HepG2 (cell line): ENCODE data around the gene TFEB. TPM values are rescaled to one million over a fixed set of nuclear protein-coding genes. Genes with fewer than 3 reads are reported as not detected.

Experiments
- ATAC-seq: fragments of 200-7000 bp; cut with Tn5 transposase; 3 replicates; pipeline ENCODE4 v1.9.1; 2020; ENCODE audit warnings: mild to moderate bottlenecking, moderate library complexity
- BruUV-seq: library from RNA; stranded (reverse); fragments of 400-500 nt; replicated peaks from 2 replicates; lab custom pipeline; 2021; lab: Mats Ljungman, UMichigan
- CTCF ChIA-PET: fragments of 300-600 bp; formaldehyde crosslinking; extraction: SDS; loops from one replicate; lab custom pipeline; 2021; ENCODE audit warnings: low total read pairs, inconsistent platforms, low intra/inter-chr PET ratio; lab: Yijun Ruan, JAX
- POLR2A ChIA-PET: fragments of 350-600 bp; sonication (Branson Sonifier 250); formaldehyde crosslinking; loops from one replicate; lab custom pipeline; 2020; ENCODE audit warnings: antibody characterized with exemption, inconsistent platforms; lab: Yijun Ruan, JAX
- DNase-seq: peaks from one replicate; pipeline ENCODE4 v3.0.0-alpha.2; 2015; ENCODE audit warnings: low spot score
- FAIRE-seq: peaks from 3 replicates; lab custom pipeline; 2011; peaks lifted over from hg19 to GRCh38; lab: Jason Lieb, UNC
- H2AFZ ChIP-seq: one replicate; pipeline ENCODE4 v1.6.1; 2011; ENCODE audit warnings: low read length, inconsistent platforms
- H3K27ac ChIP-seq: fragments of 300-600 bp; 3 replicates; pipeline ENCODE4 v1.8.0; 2011; ENCODE audit warnings: mixed run types, mild to moderate bottlenecking, mixed read lengths, low read length, inconsistent platforms; ENCODE audit not compliant: insufficient read depth; ENCODE audit errors: extremely low read length
- H3K27me3 ChIP-seq, 2 experiments: fragments of 200-600 bp in 1 of 2; 2 replicates in 1 of 2; 3 replicates in 1 of 2; pipeline versions ENCODE4 v1.6.0 to v1.8.0; 2011; ENCODE audit warnings: low read length in 2 of 2, mild to moderate bottlenecking in 2 of 2, moderate library complexity in 2 of 2, inconsistent platforms in 1 of 2; ENCODE audit not compliant: insufficient read depth in 2 of 2, control insufficient read depth in 1 of 2
- H3K36me3 ChIP-seq, 2 experiments: fragments of 200-600 bp in 1 of 2; replicated peaks in 1 of 2; 2 replicates in 1 of 2; 3 replicates in 1 of 2; pipeline versions ENCODE4 v1.5.1 to v1.8.0; 2011; ENCODE audit warnings: low read length in 2 of 2, inconsistent platforms in 1 of 2; ENCODE audit not compliant: insufficient read depth in 2 of 2, control insufficient read depth in 1 of 2
- H3K4me1 ChIP-seq: 2 replicates; pipeline ENCODE4 v1.5.1; 2012; ENCODE audit warnings: low read length, inconsistent platforms; ENCODE audit not compliant: insufficient read depth
- H3K4me2 ChIP-seq: 2 replicates; pipeline ENCODE4 v1.6.0; 2011; ENCODE audit warnings: low read depth, low read length, inconsistent platforms
- H3K4me3 ChIP-seq, 3 experiments: fragments of 200-600 bp in 1 of 3; sonication (generic), shearing (Covaris generic) in 1 of 3; replicated peaks in 1 of 3; 2 replicates each; pipeline ENCODE4 v1.5.1; 2011 to 2016; ENCODE audit warnings: low read length in 3 of 3, inconsistent platforms in 2 of 3, low read depth in 2 of 3, mild to moderate bottlenecking in 2 of 3, control low read depth in 1 of 3, mixed read lengths in 1 of 3; ENCODE audit not compliant: insufficient read depth in 1 of 3
- H3K79me2 ChIP-seq: one replicate; pipeline ENCODE4 v1.6.1; 2011; ENCODE audit warnings: low read length, inconsistent platforms; ENCODE audit not compliant: insufficient read depth
- H3K9ac ChIP-seq: 2 replicates; pipeline ENCODE4 v1.6.0; 2011; ENCODE audit warnings: mild to moderate bottlenecking, low read depth, low read length, inconsistent platforms; ENCODE audit not compliant: insufficient read depth
- H3K9me3 ChIP-seq: 2 replicates; pipeline ENCODE4 v1.5.1; 2012; ENCODE audit warnings: mild to moderate bottlenecking, low read length
- H4K20me1 ChIP-seq: 2 replicates; pipeline ENCODE4 v1.6.0; 2011; ENCODE audit warnings: inconsistent platforms, mild to moderate bottlenecking, low read length, moderate library complexity; ENCODE audit not compliant: insufficient read depth
- BRD4 ChIP-seq: sonication (generic); formaldehyde crosslinking; IDR thresholded peaks from 2 replicates; pipeline ENCODE4 v1.4.0; 2020; ENCODE audit warnings: missing genetic modification reagents
- CEBPB ChIP-seq: IDR thresholded peaks from 2 replicates; pipeline ENCODE4 v1.6.1; 2011; ENCODE audit warnings: low read depth, low read length, improper control_type of control experiment, borderline replicate concordance
- GABPB1 ChIP-seq: IDR thresholded peaks from 2 replicates; pipeline ENCODE4 v1.6.1; 2016; ENCODE audit warnings: mild to moderate bottlenecking, missing genetic modification reagents, moderate library complexity, missing compliant biosample characterization
- KLF12 ChIP-seq: sonication (generic); formaldehyde crosslinking; IDR thresholded peaks from 2 replicates; pipeline ENCODE4 v1.4.0; 2020; ENCODE audit warnings: missing genetic modification reagents, borderline replicate concordance
- PCBP2 ChIP-seq: fragments of 200-400 bp; formaldehyde crosslinking; optimal IDR thresholded peaks from 2 replicates; pipeline ENCODE3; 2018; ENCODE audit warnings: low read length, low read depth; ENCODE audit not compliant: poor library complexity, severe bottlenecking
- TSC22D2 ChIP-seq: sonication (generic); formaldehyde crosslinking; IDR thresholded peaks from 2 replicates; pipeline ENCODE4 v1.5.1; 2020; ENCODE audit warnings: missing genetic modification reagents, mild to moderate bottlenecking, borderline replicate concordance
- ZBTB3 ChIP-seq: sonication (generic); formaldehyde crosslinking; IDR thresholded peaks from 2 replicates; pipeline ENCODE4 v1.4.0; 2020; ENCODE audit warnings: low read depth, mild to moderate bottlenecking, moderate library complexity, missing genetic modification reagents, borderline replicate concordance
- ZNF383 ChIP-seq: sonication (generic); formaldehyde crosslinking; IDR thresholded peaks from 2 replicates; pipeline ENCODE4 v1.4.0; 2020; ENCODE audit warnings: missing genetic modification reagents, mild to moderate bottlenecking, borderline replicate concordance
- ZNF547 ChIP-seq: sonication (generic); formaldehyde crosslinking; IDR thresholded peaks from 2 replicates; pipeline ENCODE4 v1.5.1; 2020; ENCODE audit warnings: mild to moderate bottlenecking, missing genetic modification reagents
- WGBS: methylation state at CpG from one replicate; pipeline ENCODE4 v1.1.6; 2017; ENCODE audit warnings: low lambda C conversion rate; 5-methylcytosine and 5-hydroxymethylcytosine counted together
- in situ Hi-C: cut with HindIII; loops from 2 replicates; pipeline ENCODE4 v1.10.0; 2017; ENCODE audit warnings: low pct_unique_long_range_greater_than_20kb; ENCODE audit not compliant: extremely low pct_ligation_motif_present
- intact Hi-C: fragments of 100-400 bp; cut with micrococcal nuclease; formaldehyde crosslinking; loops from one replicate; pipeline ENCODE4 v1.10.0; 2022; ENCODE audit not compliant: unreplicated experiment
- polyA plus RNA-seq, 8 experiments: library from polyadenylated mRNA; depleted of rRNA in 3 of 8; stranded (reverse) in 7 of 8; unstranded in 1 of 8; fragments of >200 nt; fragmentation: Illumina TruSeq in 4 of 8; extraction: Trizol in 4 of 8; gene quantifications; 2 replicates each; pipeline versions ENCODE4 v1.2.1 to v1.2.3, GENCODE V29; 2011 to 2016; ENCODE audit warnings: low read depth in 4 of 8, missing spikeins in 1 of 8, mixed read lengths in 1 of 8; ENCODE audit not compliant: insufficient read depth in 1 of 8
- total RNA-seq, 5 experiments: library from RNA; depleted of rRNA; stranded (reverse); fragments of >200 nt; fragmentation: Illumina TruSeq; extraction: Trizol; gene quantifications; 2 replicates each; pipeline ENCODE4 v1.2.3, GENCODE V29; 2016; ENCODE audit warnings: low read depth in 1 of 5
- TF ChIP-seq, protein P1 (sequence below): IDR thresholded peaks from 2 replicates; pipeline ENCODE4 v1.6.1; 2016; ENCODE audit warnings: mild to moderate bottlenecking, missing biosample characterization, missing genetic modification reagents
- TF ChIP-seq, protein P2 (sequence below): sonication (generic); formaldehyde crosslinking; IDR thresholded peaks from 2 replicates; pipeline ENCODE4 v1.8.1; 2023; ENCODE audit warnings: mild to moderate bottlenecking, inconsistent platforms, moderate library complexity, missing genetic modification reagents, borderline replicate concordance
- TF ChIP-seq, protein P3 (sequence below): sonication (generic); formaldehyde crosslinking; IDR thresholded peaks from 2 replicates; pipeline ENCODE4 v1.4.0; 2020; ENCODE audit warnings: missing genetic modification reagents, borderline replicate concordance

TFEB gene
- total and polyA plus RNA-seq, 2 of the 13 experiments (the other 11 are each of a cell fraction or from before 2014, with no cell fraction given) = 13.3 to 18.7 TPM

DNA sequence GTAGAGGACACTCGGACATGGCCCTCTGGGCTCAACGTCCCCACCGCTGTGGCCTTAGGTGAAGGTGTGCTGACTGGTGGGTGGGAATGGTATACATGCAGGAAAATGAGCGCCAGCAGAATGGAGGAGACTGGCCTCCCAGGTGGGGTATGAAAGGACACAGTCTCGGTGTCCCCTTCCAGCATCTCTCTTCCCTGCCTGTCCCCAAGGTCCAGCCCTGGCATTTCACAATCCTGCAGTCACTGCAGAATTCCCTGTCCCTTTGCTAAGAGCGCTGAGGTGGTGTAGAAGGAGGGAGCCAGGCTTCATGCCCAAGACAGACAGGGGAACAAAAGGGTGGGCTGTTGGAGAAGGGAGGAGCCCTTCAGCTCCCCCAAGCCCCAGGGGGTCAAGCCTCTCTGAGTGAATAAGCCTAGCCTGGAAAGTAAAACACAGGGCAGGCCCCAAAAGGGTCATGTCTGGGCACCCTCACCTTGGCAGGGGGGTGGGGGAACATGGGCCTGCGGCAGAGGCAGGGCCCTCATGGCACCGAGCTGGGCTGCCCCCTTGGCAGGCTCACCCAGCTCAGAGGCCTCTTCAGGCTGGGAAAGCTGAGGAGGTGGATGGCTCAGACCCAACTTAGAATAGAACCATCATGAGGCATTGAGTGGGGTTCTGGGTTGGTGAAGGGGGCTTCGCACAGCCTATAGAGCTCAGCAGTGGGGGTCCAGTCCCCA lies 23.9 kb downstream of the TFEB start:
- no TSS peak for BruUV-seq
- intact Hi-C loops = no loop called here
- DNase-seq = no peak
- H3K9me3 ChIP-seq = no peaks in the 10 kb centered on the region
- no peaks in the 10 kb centered on the region for H3K79me2 ChIP-seq
- POLR2A ChIA-PET = no interaction called here
- no peak overlapping the region for H2AFZ ChIP-seq
- H3K9ac ChIP-seq = no peak overlapping the region
- H4K20me1 ChIP-seq = no peaks in the 10 kb centered on the region; the same call in 1 of the 2 replicates
- TF ChIP-seq CEBPB (peak; percentile 11; the same call in 1 of the 2 replicates), ZBTB3 (CRISPR knock-in tag) (no peak), TSC22D2 (CRISPR knock-in tag) (no peak), KLF12 (CRISPR knock-in tag) (no peak)
- TF ChIP-seq, all 625 proteins: peak for 1
- CTCF ChIA-PET = interaction anchor here (2.4 kb wide), 1 partner anchor 64 kb away, joined by 7 read pairs; no protein-coding TSS in a partner anchor
- in situ Hi-C loops = loop anchor here (10.0 kb wide), 1 partner anchor 333 kb away; no protein-coding TSS in a partner anchor
- H3K36me3 ChIP-seq = no peaks in the 10 kb centered on the region
- H3K27me3 ChIP-seq = no peaks in the 10 kb centered on the region
- ATAC-seq (no peak), FAIRE-seq (no peak)
- 90% methylated on average over 8 of the region's 9 CpGs for WGBS
- H3K27ac ChIP-seq = no peak overlapping the region
- no peak overlapping the region for H3K4me3 ChIP-seq
- no peak overlapping the region for H3K4me2 ChIP-seq
- H3K4me1 ChIP-seq = peaks cover 14% of the 10 kb centered on the region

DNA sequence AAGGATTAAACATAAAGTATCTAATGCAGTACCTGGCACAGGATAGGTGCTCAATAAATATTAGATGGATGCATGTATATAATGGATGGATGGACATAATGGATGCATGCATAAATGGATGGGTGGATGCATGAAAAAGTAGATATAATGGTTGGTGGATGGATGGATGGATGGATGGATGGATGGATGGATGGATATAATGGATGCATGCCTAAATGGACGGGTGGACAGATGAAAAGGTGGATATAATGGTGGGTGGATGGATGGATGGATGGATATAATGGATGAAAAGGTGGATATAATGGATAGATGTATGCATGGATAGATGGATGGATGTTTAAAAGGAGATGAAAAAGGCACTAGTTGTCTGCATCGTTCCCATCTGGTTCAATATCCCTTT lies 26.0 kb downstream of the TFEB start:
- Histone ChIP-seq H4K20me1 (no peaks in the 10 kb centered on the region; the same call in 1 of the 2 replicates), H3K4me1 (peaks cover 25% of the 10 kb centered on the region), H3K27me3 (no peaks in the 10 kb centered on the region), H2AFZ (no peak overlapping the region), H3K27ac (no peak overlapping the region), H3K9ac (no peak overlapping the region), H3K9me3 (no peaks in the 10 kb centered on the region), H3K79me2 (no peaks in the 10 kb centered on the region), H3K4me2 (no peak overlapping the region), H3K4me3 (no peak overlapping the region), H3K36me3 (no peaks in the 10 kb centered on the region)
- CTCF ChIA-PET = interaction anchor here (2.4 kb wide), 1 partner anchor 67 kb away, joined by 7 read pairs; no protein-coding TSS in a partner anchor
- intact Hi-C loops (no loop called here), in situ Hi-C loops (no loop called here)
- BruUV-seq = no TSS peak
- no peak for FAIRE-seq
- WGBS = 87% methylated on average over 2 of the region's 2 CpGs
- DNase-seq = no peak
- POLR2A ChIA-PET = no interaction called here
- no peak for ATAC-seq
- TF ChIP-seq GABPB1 (CRISPR knock-in tag) (no peak), PCBP2 (no peak), BRD4 (no peak), ZNF547 (no peak), ZNF383 (CRISPR knock-in tag) (no peak)
- TF ChIP-seq, protein P1, sequence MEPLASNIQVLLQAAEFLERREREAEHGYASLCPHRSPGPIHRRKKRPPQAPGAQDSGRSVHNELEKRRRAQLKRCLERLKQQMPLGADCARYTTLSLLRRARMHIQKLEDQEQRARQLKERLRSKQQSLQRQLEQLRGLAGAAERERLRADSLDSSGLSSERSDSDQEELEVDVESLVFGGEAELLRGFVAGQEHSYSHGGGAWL (CRISPR knock-in tag) = no peak
- TF ChIP-seq, protein P2, sequence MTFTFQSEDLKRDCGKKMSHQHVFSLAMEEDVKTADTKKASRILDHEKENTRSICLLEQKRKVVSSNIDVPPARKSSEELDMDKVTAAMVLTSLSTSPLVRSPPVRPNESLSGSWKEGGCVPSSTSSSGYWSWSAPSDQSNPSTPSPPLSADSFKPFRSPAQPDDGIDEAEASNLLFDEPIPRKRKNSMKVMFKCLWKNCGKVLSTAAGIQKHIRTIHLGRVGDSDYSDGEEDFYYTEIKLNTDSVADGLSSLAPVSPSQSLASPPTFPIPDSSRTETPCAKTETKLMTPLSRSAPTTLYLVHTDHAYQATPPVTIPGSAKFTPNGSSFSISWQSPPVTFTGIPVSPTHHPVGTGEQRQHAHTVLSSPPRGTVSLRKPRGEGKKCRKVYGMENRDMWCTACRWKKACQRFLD (CRISPR knock-in tag) = no peak
- TF ChIP-seq, protein P3, sequence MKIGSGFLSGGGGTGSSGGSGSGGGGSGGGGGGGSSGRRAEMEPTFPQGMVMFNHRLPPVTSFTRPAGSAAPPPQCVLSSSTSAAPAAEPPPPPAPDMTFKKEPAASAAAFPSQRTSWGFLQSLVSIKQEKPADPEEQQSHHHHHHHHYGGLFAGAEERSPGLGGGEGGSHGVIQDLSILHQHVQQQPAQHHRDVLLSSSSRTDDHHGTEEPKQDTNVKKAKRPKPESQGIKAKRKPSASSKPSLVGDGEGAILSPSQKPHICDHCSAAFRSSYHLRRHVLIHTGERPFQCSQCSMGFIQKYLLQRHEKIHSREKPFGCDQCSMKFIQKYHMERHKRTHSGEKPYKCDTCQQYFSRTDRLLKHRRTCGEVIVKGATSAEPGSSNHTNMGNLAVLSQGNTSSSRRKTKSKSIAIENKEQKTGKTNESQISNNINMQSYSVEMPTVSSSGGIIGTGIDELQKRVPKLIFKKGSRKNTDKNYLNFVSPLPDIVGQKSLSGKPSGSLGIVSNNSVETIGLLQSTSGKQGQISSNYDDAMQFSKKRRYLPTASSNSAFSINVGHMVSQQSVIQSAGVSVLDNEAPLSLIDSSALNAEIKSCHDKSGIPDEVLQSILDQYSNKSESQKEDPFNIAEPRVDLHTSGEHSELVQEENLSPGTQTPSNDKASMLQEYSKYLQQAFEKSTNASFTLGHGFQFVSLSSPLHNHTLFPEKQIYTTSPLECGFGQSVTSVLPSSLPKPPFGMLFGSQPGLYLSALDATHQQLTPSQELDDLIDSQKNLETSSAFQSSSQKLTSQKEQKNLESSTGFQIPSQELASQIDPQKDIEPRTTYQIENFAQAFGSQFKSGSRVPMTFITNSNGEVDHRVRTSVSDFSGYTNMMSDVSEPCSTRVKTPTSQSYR = no peak
